Bronchial smooth muscle cell (primary cell): ENCODE measurements around the gene HDAC3. TPM values are rescaled to one million over a fixed set of nuclear protein-coding genes. Genes with fewer than 3 reads are reported as not detected.

Experiments
- total RNA-seq: library from RNA; depleted of rRNA; stranded (reverse); fragments of >200 nt; gene quantifications from 2 replicates; pipeline ENCODE4 v1.2.1, GENCODE V29; 2014

Gene HDAC3
- 57.0 and 57.8 TPM in 2 replicates for total RNA-seq

DNA sequence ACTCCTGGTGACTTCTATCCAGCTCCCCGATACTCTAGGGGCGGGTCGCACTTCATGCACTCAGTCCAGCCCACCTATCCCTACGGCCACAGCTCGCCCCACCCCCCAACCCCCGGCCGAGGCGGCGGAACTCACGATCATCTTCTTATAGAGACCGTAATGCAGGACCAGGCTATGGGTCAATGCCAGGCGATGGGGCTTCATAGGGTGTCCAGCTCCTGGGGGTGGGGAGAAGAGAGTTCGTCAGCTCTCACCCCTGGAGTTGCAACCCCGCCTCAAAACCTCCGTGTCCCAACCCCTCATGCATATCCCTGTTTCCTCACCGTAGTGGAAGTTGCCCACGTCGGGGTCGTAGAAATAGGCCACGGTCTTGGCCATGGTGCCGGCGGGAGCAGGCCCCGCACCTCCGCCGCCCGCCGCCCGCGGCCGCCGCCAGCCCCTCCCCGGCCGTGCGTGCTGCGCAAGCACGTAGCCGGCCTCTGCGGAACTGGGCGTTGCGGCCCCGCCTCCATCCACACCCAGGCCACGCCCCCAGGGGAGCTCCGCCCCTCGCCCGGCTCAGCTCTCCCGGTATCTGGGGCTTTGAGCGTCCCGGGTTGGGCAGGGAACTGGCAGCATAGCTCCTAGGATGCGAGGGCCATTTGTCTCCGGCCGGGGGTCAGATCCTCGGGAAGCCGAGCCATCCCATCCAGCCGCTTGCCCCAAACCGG, at the start of gene HDAC3, which contains the start of gene RELL2:
HDAC3 (minus strand) TSS at position 437 of the 710 bp plus-strand sequence; CDS start at position 378, 59 bp downstream.
RELL2 (plus strand) TSS at position 585 of the 710 bp plus-strand sequence. CDS start 1,229 bp downstream, outside the sequence.

DNA sequence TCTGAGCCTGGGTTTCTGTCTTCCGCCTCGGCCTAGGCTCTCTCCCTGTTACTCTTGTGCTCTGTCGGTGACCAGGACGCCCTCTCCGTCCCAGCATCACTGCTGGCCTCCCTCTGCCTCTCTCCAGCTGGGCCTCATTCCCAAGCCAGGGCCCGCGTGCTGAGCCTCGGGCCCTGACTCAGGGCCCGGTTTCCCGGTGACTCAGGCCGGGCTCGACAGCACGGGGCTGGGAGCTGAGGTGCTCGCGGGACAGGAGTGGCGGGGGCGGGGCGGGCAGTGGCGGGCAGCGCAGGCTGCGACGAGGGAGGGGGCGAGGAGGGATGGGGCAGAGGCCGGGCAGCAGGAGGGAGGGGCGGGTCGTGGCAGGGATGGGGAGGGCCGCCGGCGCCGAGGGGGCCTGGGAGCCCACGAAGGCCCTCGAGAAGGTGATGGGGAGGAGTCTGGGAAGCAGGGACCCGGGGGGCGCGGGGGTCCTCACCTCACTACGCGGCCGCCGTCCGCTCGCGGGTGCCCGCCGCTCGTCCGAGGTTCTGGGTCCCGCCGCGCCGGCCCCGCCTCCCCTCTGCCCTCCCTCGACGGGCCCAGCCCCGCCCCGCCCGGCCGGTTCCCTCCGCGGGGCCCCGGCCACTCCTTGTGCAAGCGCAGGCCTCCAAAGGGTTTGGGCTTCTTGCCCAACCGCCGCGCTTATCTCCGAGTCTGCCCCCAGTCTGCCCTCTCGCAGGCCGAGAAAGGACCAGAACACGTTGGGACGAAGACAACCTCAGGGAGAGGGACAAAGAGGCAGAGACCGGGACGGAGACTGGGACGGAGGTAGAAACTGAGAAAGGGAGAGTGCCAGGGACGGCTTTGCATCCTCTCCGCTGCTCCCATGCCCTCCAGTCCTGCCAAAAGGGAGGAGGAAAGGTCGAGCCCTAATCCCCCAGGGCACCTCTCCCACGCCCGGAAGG, 45.3 kb upstream of the HDAC3 start, which contains the start of gene ARAP3:
ARAP3 (minus strand) TSS at position 536 of the 947 bp plus-strand sequence. CDS start 1,744 bp downstream, outside the sequence.

DNA sequence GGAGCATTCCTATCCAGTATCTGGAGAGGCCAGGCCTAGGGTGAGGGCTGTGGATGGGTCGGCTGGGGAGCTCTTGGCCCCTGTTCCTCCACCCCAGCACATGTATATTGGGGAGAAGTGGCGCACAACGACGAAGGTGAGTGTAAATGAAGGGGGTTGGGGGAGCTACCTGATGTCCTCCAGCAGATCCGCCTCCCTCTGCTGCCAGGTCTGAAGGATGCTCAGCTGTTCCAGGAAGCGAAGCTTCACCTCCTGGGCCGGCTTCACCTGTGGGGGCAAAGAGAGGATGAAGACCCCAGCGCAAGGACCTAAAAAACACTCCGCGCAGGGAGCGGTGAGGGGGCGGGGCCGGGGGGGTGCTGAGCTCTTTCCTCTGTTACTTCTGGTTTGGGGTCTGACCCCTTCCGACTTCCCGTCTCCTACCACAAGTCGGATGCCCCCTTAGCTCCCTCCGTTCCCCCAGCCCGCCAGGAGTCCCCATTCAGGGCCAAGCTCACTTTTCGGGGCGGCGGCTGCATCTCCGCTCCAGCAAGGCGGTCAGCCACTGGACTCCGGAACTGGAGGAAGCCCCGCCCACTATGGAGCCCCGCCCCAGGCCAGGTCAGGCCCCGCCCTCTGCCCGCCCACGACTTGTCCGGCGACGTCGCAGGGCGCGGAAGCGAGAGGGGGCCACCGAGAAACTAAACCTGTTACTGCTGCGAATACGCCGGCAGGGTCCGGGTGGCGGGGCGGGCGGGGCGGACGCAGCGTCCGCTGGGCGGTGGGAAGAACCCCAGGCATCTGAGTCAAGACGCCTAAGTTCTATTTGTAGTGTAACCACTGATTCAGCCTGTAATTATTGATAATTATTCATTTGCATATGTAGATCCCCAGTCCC, 14.4 kb upstream of the HDAC3 start, which contains the start of gene FCHSD1:
FCHSD1 (minus strand) TSS at position 568 of the 877 bp plus-strand sequence; CDS start at position 518, 50 bp downstream.

DNA sequence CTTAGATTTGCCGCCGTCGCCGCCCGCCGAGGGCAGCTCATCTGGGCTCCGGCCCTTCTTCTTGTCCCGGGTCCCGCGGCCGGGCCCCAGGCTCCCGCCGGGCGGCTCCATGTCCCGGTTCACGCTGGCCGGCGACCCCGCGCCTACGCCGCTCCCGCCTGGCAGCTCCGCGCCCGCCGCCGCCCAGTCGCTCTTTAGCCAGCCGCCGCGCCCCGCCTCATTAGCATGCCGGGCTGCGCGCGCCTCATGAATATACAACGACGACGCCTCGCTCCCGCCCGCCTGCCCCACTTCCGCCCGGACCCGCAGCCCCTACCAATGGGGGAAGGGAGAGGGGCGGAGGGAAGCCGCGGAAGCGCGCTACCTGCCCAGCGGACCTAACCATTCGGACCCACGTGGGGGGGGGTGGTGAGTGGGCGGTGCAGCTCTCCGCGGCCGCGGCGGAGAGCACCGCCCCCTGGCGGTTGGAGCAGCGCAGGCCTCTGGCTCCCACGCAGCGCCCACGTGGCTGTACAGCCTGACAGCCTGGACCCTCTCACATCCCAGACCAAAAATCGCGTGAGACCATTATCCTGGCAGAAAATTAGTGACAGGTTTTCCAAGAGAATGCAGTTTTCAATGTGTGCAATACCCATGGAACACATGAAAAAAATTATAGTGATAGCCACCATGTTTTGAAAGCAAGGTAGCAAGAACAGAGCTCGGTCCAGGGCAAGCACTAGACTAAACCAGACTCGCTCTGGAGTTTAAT, 17.7 kb downstream of the HDAC3 start, which contains the start of gene DIAPH1:
DIAPH1 (minus strand) TSS at position 197 of the 751 bp plus-strand sequence; CDS start at position 111, 86 bp downstream.

Other genes with a start within 250 kb of the HDAC3 start
- 26.7 and 34.0 TPM in 2 replicates for gene PCDHGB4, start 249.2 kb downstream of the HDAC3 start, total RNA-seq
- 3.5 and 4.4 TPM in 2 replicates for gene PCDHGA8, start 244.2 kb downstream of the HDAC3 start, total RNA-seq
- gene PCDHGB5, start 238.9 kb downstream of the HDAC3 start, total RNA-seq: 33.0 and 33.1 TPM in 2 replicates
- gene PCDHGA9, start 234.1 kb downstream of the HDAC3 start, total RNA-seq: 2.9 and 3.8 TPM in 2 replicates
- 3.0 and 3.7 TPM in 2 replicates for gene PCDHGB6, start 228.8 kb downstream of the HDAC3 start, total RNA-seq
- gene PCDHGA10, start 223.9 kb downstream of the HDAC3 start, total RNA-seq: 2.3 and 7.1 TPM in 2 replicates
- 5.2 and 9.9 TPM in 2 replicates for gene PCDHGB7, start 219.2 kb downstream of the HDAC3 start, total RNA-seq
- gene PCDHGA11, start 215.8 kb downstream of the HDAC3 start, total RNA-seq: 7.0 and 12.0 TPM in 2 replicates
- 7.4 and 15.8 TPM in 2 replicates for gene PCDHGA12, start 206.3 kb downstream of the HDAC3 start, total RNA-seq
- 55.5 and 158 TPM in 2 replicates for gene PCDHGC3, start 160.9 kb downstream of the HDAC3 start, total RNA-seq
- 3.2 and 3.3 TPM in 2 replicates for gene PCDHGC4, start 151.8 kb downstream of the HDAC3 start, total RNA-seq
- 3.5 and 4.4 TPM in 2 replicates for gene PCDHGC5, start 147.8 kb downstream of the HDAC3 start, total RNA-seq
- 17.9 and 23.5 TPM in 2 replicates for gene DIAPH1, start 17.8 kb downstream of the HDAC3 start, total RNA-seq
- gene RELL2, start 148 bp upstream of the HDAC3 start, total RNA-seq: 0.77 and 1.4 TPM in 2 replicates
- 25.1 and 25.2 TPM in 2 replicates for gene FCHSD1, start 14.6 kb upstream of the HDAC3 start, total RNA-seq
- gene ARAP3, start 45.4 kb upstream of the HDAC3 start, total RNA-seq: 2.8 and 3.5 TPM in 2 replicates
- gene PCDH1, start 241.6 kb upstream of the HDAC3 start, total RNA-seq: under 0.01 and 0.26 TPM in 2 replicates